ENCODE results near the gene ARF5.
"Not testable (repeated sequence)": the region's sequence is repeated elsewhere in the genome, so short reads cannot be mapped to it uniquely, and the experiment has no call there.

The ARF5 gene

GRCh38 chr7:127588019-127588696 is at the start of gene ARF5:
TSS of gene ARF5 (plus strand) at chr7:127588411. CDS start at chr7:127588499, 88 bp downstream.
- Histone ChIP-seq H3K36me3 (ENCODE audit: control insufficient read depth, insufficient read depth, low read length) (no peaks in the 10 kb centered on the region), H3K4me1 (ENCODE audit: control insufficient read depth, insufficient read depth, low read length) (peaks cover 28% of the 10 kb centered on the region), H3K4me3 (ENCODE audit: low read length) (peak within 1 kb of the TSS; percentile 86), H3K9me3 (ENCODE audit: control insufficient read depth, low read length) (no peaks in the 10 kb centered on the region), H3K9ac (ENCODE audit: low read length) (peak within 1 kb of the TSS; percentile 91), H3K27me3 (ENCODE audit: control insufficient read depth, insufficient read depth, low read length) (no peaks in the 10 kb centered on the region)

GRCh38 chr7:127539116-127539515 is 49.1 kb upstream of the ARF5 start:
- Histone ChIP-seq H3K4me3 (ENCODE audit: low read length) (no peak overlapping the region), H3K27me3 (ENCODE audit: control insufficient read depth, insufficient read depth, low read length) (peaks cover 8% of the 10 kb centered on the region), H3K9ac (ENCODE audit: low read length) (no peak overlapping the region), H3K4me1 (ENCODE audit: control insufficient read depth, insufficient read depth, low read length) (no peaks in the 10 kb centered on the region), H3K36me3 (ENCODE audit: control insufficient read depth, insufficient read depth, low read length) (no peaks in the 10 kb centered on the region), H3K9me3 (ENCODE audit: control insufficient read depth, low read length) (no peaks in the 10 kb centered on the region)

GRCh38 chr7:127540461-127540860 is 47.8 kb upstream of the ARF5 start:
- not testable (repeated sequence) for H3K9me3 ChIP-seq (ENCODE audit: control insufficient read depth, low read length); H3K4me1 ChIP-seq (ENCODE audit: control insufficient read depth, insufficient read depth, low read length); H3K4me3 ChIP-seq (ENCODE audit: low read length); H3K36me3 ChIP-seq (ENCODE audit: control insufficient read depth, insufficient read depth, low read length); H3K27me3 ChIP-seq (ENCODE audit: control insufficient read depth, insufficient read depth, low read length); H3K9ac ChIP-seq (ENCODE audit: low read length)

- Histone ChIP-seq H3K27me3 (ENCODE audit: control insufficient read depth, insufficient read depth, low read length) (peaks cover 6% of the 10 kb centered on the region), H3K9ac (ENCODE audit: low read length) (no peak overlapping the region), H3K4me3 (ENCODE audit: low read length) (no peak overlapping the region), H3K36me3 (ENCODE audit: control insufficient read depth, insufficient read depth, low read length) (no peaks in the 10 kb centered on the region), H3K4me1 (ENCODE audit: control insufficient read depth, insufficient read depth, low read length) (no peaks in the 10 kb centered on the region), H3K9me3 (ENCODE audit: control insufficient read depth, low read length) (no peaks in the 10 kb centered on the region)
Observed at GRCh38 chr7:127541548-127541947, 46.7 kb upstream of the ARF5 start.

GRCh38 chr7:127546313-127546712 is 41.9 kb upstream of the ARF5 start:
- Histone ChIP-seq H3K9ac (ENCODE audit: low read length) (no peak overlapping the region), H3K27me3 (ENCODE audit: control insufficient read depth, insufficient read depth, low read length) (no peaks in the 10 kb centered on the region), H3K36me3 (ENCODE audit: control insufficient read depth, insufficient read depth, low read length) (no peaks in the 10 kb centered on the region), H3K4me1 (ENCODE audit: control insufficient read depth, insufficient read depth, low read length) (no peaks in the 10 kb centered on the region), H3K4me3 (ENCODE audit: low read length) (no peak overlapping the region), H3K9me3 (ENCODE audit: control insufficient read depth, low read length) (no peaks in the 10 kb centered on the region)

- no peaks in the 10 kb centered on the region for H3K36me3 ChIP-seq (ENCODE audit: control insufficient read depth, insufficient read depth, low read length)
- H3K9me3 ChIP-seq (ENCODE audit: control insufficient read depth, low read length) = no peaks in the 10 kb centered on the region
- no peak overlapping the region for H3K9ac ChIP-seq (ENCODE audit: low read length)
- no peaks in the 10 kb centered on the region for H3K4me1 ChIP-seq (ENCODE audit: control insufficient read depth, insufficient read depth, low read length)
- no peak overlapping the region for H3K4me3 ChIP-seq (ENCODE audit: low read length)
- H3K27me3 ChIP-seq (ENCODE audit: control insufficient read depth, insufficient read depth, low read length) = no peaks in the 10 kb centered on the region
Observed at GRCh38 chr7:127550247-127550646, 38.0 kb upstream of the ARF5 start.

- no peaks in the 10 kb centered on the region for H3K36me3 ChIP-seq (ENCODE audit: control insufficient read depth, insufficient read depth, low read length)
- H3K4me3 ChIP-seq (ENCODE audit: low read length) = no peak overlapping the region
- H3K27me3 ChIP-seq (ENCODE audit: control insufficient read depth, insufficient read depth, low read length) = no peaks in the 10 kb centered on the region
- no peaks in the 10 kb centered on the region for H3K4me1 ChIP-seq (ENCODE audit: control insufficient read depth, insufficient read depth, low read length)
- no peak overlapping the region for H3K9ac ChIP-seq (ENCODE audit: low read length)
- H3K9me3 ChIP-seq (ENCODE audit: control insufficient read depth, low read length) = no peaks in the 10 kb centered on the region
Observed at GRCh38 chr7:127551941-127552340, 36.3 kb upstream of the ARF5 start.

- Histone ChIP-seq H3K27me3 (ENCODE audit: control insufficient read depth, insufficient read depth, low read length) (no peaks in the 10 kb centered on the region), H3K9ac (ENCODE audit: low read length) (no peak overlapping the region), H3K36me3 (ENCODE audit: control insufficient read depth, insufficient read depth, low read length) (no peaks in the 10 kb centered on the region), H3K4me3 (ENCODE audit: low read length) (no peak overlapping the region), H3K4me1 (ENCODE audit: control insufficient read depth, insufficient read depth, low read length) (no peaks in the 10 kb centered on the region), H3K9me3 (ENCODE audit: control insufficient read depth, low read length) (no peaks in the 10 kb centered on the region)
Observed at GRCh38 chr7:127556404-127556803, 31.8 kb upstream of the ARF5 start.

GRCh38 chr7:127557803-127558202 is 30.4 kb upstream of the ARF5 start:
- Histone ChIP-seq H3K9ac (ENCODE audit: low read length) (no peak overlapping the region), H3K4me3 (ENCODE audit: low read length) (no peak overlapping the region), H3K36me3 (ENCODE audit: control insufficient read depth, insufficient read depth, low read length) (no peaks in the 10 kb centered on the region), H3K9me3 (ENCODE audit: control insufficient read depth, low read length) (no peaks in the 10 kb centered on the region), H3K27me3 (ENCODE audit: control insufficient read depth, insufficient read depth, low read length) (no peaks in the 10 kb centered on the region), H3K4me1 (ENCODE audit: control insufficient read depth, insufficient read depth, low read length) (no peaks in the 10 kb centered on the region)

- no peaks in the 10 kb centered on the region for H3K9me3 ChIP-seq (ENCODE audit: control insufficient read depth, low read length)
- H3K4me1 ChIP-seq (ENCODE audit: control insufficient read depth, insufficient read depth, low read length) = no peaks in the 10 kb centered on the region
- no peaks in the 10 kb centered on the region for H3K27me3 ChIP-seq (ENCODE audit: control insufficient read depth, insufficient read depth, low read length)
- no peak overlapping the region for H3K4me3 ChIP-seq (ENCODE audit: low read length)
- H3K36me3 ChIP-seq (ENCODE audit: control insufficient read depth, insufficient read depth, low read length) = no peaks in the 10 kb centered on the region
- no peak overlapping the region for H3K9ac ChIP-seq (ENCODE audit: low read length)
Observed at GRCh38 chr7:127566242-127566641, 22.0 kb upstream of the ARF5 start.

GRCh38 chr7:127568034-127568433 is 20.2 kb upstream of the ARF5 start:
- not testable (repeated sequence) for H3K4me3 ChIP-seq (ENCODE audit: low read length); H3K27me3 ChIP-seq (ENCODE audit: control insufficient read depth, insufficient read depth, low read length); H3K9ac ChIP-seq (ENCODE audit: low read length); H3K36me3 ChIP-seq (ENCODE audit: control insufficient read depth, insufficient read depth, low read length); H3K4me1 ChIP-seq (ENCODE audit: control insufficient read depth, insufficient read depth, low read length); H3K9me3 ChIP-seq (ENCODE audit: control insufficient read depth, low read length)

GRCh38 chr7:127571741-127572505 is 16.3 kb upstream of the ARF5 start:
- no peaks in the 10 kb centered on the region for H3K9me3 ChIP-seq (ENCODE audit: control insufficient read depth, low read length)
- no peaks in the 10 kb centered on the region for H3K36me3 ChIP-seq (ENCODE audit: control insufficient read depth, insufficient read depth, low read length)
- no peaks in the 10 kb centered on the region for H3K27me3 ChIP-seq (ENCODE audit: control insufficient read depth, insufficient read depth, low read length)
- H3K4me3 ChIP-seq (ENCODE audit: low read length) = no peak overlapping the region
- no peaks in the 10 kb centered on the region for H3K4me1 ChIP-seq (ENCODE audit: control insufficient read depth, insufficient read depth, low read length)
- no peak overlapping the region for H3K9ac ChIP-seq (ENCODE audit: low read length)

All from mucosa of stomach (tissue), 1 donor.